Caco-2 (cell line): ENCODE results near the gene FRZB. TPM values are rescaled to one million over a fixed set of nuclear protein-coding genes. Genes with fewer than 3 reads are reported as not detected.
A peak's percentile ranks its signal among the peaks of the same experiment; 100 is the strongest.

Experiments used
- BruUV-seq: library from RNA; stranded (reverse); fragments of 400-500 nt; replicated peaks from 2 replicates; lab custom pipeline; 2021; lab: Mats Ljungman, UMichigan
- CTCF ChIA-PET: fragments of 300-600 bp; sonication (Branson Sonifier 250); formaldehyde crosslinking; loops from one replicate; lab custom pipeline; 2022; ENCODE audit warnings: antibody characterized with exemption; lab: Charles Lee
- POLR2A ChIA-PET: fragments of 300-600 bp; sonication (Branson Sonifier 250); formaldehyde crosslinking; loops from one replicate; lab custom pipeline; 2022; ENCODE audit warnings: antibody characterized with exemption; lab: Charles Lee
- DNase-seq, 2 experiments: peaks; one replicate each; pipeline versions ENCODE4 v3.0.0 to v3.0.0-alpha.2; 2020 to 2022
- H3K27me3 ChIP-seq: replicated peaks from 2 replicates; pipeline ENCODE4 v1.6.0; 2011; ENCODE audit warnings: low read length; ENCODE audit not compliant: control insufficient read depth, insufficient read depth
- H3K36me3 ChIP-seq: 2 replicates; pipeline ENCODE4 v1.5.1; 2011; ENCODE audit warnings: low read length; ENCODE audit not compliant: control insufficient read depth, insufficient read depth
- H3K4me1 ChIP-seq: fragments of 250-450 bp; sonication (Bioruptor Pico); 2 replicates; pipeline ENCODE4 v1.5.1; 2020; ENCODE audit warnings: mild to moderate bottlenecking
- H3K4me3 ChIP-seq: 2 replicates; pipeline ENCODE4 v1.5.1; 2011; ENCODE audit warnings: low read depth, mild to moderate bottlenecking, control low read depth, low read length
- H3K9me3 ChIP-seq: fragments of 250-450 bp; sonication (Bioruptor Pico); 2 replicates; pipeline ENCODE4 v1.5.1; 2020; ENCODE audit warnings: mild to moderate bottlenecking, moderate library complexity
- H3K27ac Mint-ChIP-seq: one replicate; pipeline ENCODE4 v1.8.0; 2022; ENCODE audit warnings: mixed read lengths; ENCODE audit not compliant: unreplicated experiment
- H3K27me3 Mint-ChIP-seq: one replicate; pipeline ENCODE4 v1.8.0; 2022; ENCODE audit warnings: mixed read lengths; ENCODE audit not compliant: insufficient read depth, unreplicated experiment
- H3K36me3 Mint-ChIP-seq: one replicate; pipeline ENCODE4 v1.8.0; 2022; ENCODE audit warnings: mild to moderate bottlenecking, mixed read lengths; ENCODE audit not compliant: insufficient read depth, unreplicated experiment
- H3K4me1 Mint-ChIP-seq: one replicate; pipeline ENCODE4 v1.8.0; 2022; ENCODE audit warnings: low read depth, mixed read lengths; ENCODE audit not compliant: unreplicated experiment
- H3K4me3 Mint-ChIP-seq: one replicate; pipeline ENCODE4 v1.8.0; 2022; ENCODE audit warnings: mild to moderate bottlenecking, moderate library complexity, mixed read lengths; ENCODE audit not compliant: unreplicated experiment
- H3K9me3 Mint-ChIP-seq: one replicate; pipeline ENCODE4 v1.8.0; 2022; ENCODE audit warnings: mixed read lengths; ENCODE audit not compliant: unreplicated experiment
- CTCF ChIP-seq, 2 experiments: fragments of 200-600 bp in 1 of 2; IDR thresholded peaks; 1 replicate in 1 of 2; 2 replicates in 1 of 2; pipeline versions ENCODE4 v1.5.1 to v1.8.0; 2011 to 2022; ENCODE audit warnings: antibody characterized with exemption in 1 of 2, control low read depth in 1 of 2, inconsistent platforms in 1 of 2, low read depth in 1 of 2, low read length in 1 of 2, mild to moderate bottlenecking in 1 of 2, moderate library complexity in 1 of 2; ENCODE audit not compliant: insufficient read depth in 1 of 2, severe bottlenecking in 1 of 2, unreplicated experiment in 1 of 2
- intact Hi-C: fragments of 100-400 bp; cut with micrococcal nuclease; formaldehyde crosslinking; loops from one replicate; pipeline ENCODE4 v1.10.0; 2022; ENCODE audit not compliant: unreplicated experiment
- total RNA-seq: library from RNA; stranded (reverse); gene quantifications from 2 replicates; pipeline ENCODE4 v1.2.3, GENCODE V29; 2022

Gene FRZB
- total RNA-seq, 1 experiment from 2014 or later = not detected

- Histone ChIP-seq H3K9me3 (0 out of 2 replicates have a peak, but pooled peaks cover 7% of the 10 kb centered on the region), H3K27me3 (no peaks in the 10 kb centered on the region), H3K36me3 (no peaks in the 10 kb centered on the region), H3K4me1 (peaks cover 26% of the 10 kb centered on the region), H3K4me3 (no peak overlapping the region)
- peak overlapping the region; percentile 85 for H3K27ac Mint-ChIP-seq
- peaks cover 22% of the 10 kb centered on the region for H3K4me1 Mint-ChIP-seq
- no peak for TF ChIP-seq CTCF (IDR thresholded peaks at IDR 0.05; ENCODE audit: insufficient read depth in 1 of 2, low read depth in 1 of 2, low read length in 1 of 2, severe bottlenecking in 1 of 2, unreplicated experiment in 1 of 2)
- ChIA-PET CTCF (interaction anchor here (0.6 kb wide), 1 partner anchor 24 kb away, joined by 6 read pairs; no protein-coding TSS in a partner anchor), POLR2A (interaction anchor here (0.5 kb wide), 1 partner anchor 1478 kb away, joined by 4 read pairs; no protein-coding TSS in a partner anchor)
- H3K4me3 Mint-ChIP-seq = no peak overlapping the region
- no TSS peak for BruUV-seq
- peaks cover 5% of the 10 kb centered on the region for H3K9me3 Mint-ChIP-seq
- H3K36me3 Mint-ChIP-seq = no peaks in the 10 kb centered on the region
- no peak for DNase-seq
- no peaks in the 10 kb centered on the region for H3K27me3 Mint-ChIP-seq
- intact Hi-C loops = loop anchor here (1.0 kb wide), 1 partner anchor 9 kb away; no protein-coding TSS in a partner anchor
These were observed 25.2 kb upstream of the FRZB start for GRCh38 chr2:182891611-182892010.

DNA sequence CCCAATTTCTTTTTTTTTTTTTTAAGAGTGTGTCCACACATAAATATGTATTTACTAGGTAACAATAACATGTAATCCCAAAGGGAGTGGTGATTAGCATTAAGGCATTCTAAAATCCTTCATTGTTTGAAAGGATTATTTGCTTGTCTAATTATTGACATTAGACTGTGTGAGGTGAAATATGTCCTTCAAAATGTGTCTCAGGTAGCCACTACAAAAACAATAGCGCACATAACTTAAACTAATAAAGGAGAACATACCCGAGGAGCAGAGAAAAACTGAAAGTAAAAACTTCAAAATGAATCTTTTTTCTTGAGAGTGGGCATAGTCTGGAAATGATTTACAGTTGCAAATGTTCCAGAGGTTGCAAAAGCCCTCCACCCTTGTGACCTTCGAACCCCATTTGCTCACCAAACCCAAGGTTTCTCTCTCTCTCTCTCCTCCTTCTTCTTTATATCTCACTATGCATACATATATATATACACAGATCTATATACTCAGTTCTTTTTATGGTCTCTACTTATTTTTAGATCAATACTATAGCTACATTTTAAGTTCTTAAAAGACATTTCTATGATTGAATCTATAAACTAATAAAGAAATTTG lies 24.4 kb upstream of the FRZB start:
- Histone ChIP-seq H3K9me3 (0 out of 2 replicates have a peak, but pooled peaks cover 7% of the 10 kb centered on the region), H3K36me3 (no peaks in the 10 kb centered on the region), H3K4me1 (peaks cover 26% of the 10 kb centered on the region), H3K27me3 (no peaks in the 10 kb centered on the region), H3K4me3 (peak overlapping the region; percentile 16; the same call in 1 of the 2 replicates)
- no TSS peak for BruUV-seq
- CTCF ChIA-PET = no interaction called here
- POLR2A ChIA-PET = no interaction called here
- no peaks in the 10 kb centered on the region for H3K27me3 Mint-ChIP-seq
- peak overlapping the region; percentile 65 for H3K4me3 Mint-ChIP-seq
- no peaks in the 10 kb centered on the region for H3K36me3 Mint-ChIP-seq
- peak; percentile 61 to 67 for DNase-seq
- peaks cover 22% of the 10 kb centered on the region for H3K4me1 Mint-ChIP-seq
- TF ChIP-seq CTCF (IDR thresholded peaks at IDR 0.05; ENCODE audit: insufficient read depth in 1 of 2, low read depth in 1 of 2, low read length in 1 of 2, severe bottlenecking in 1 of 2, unreplicated experiment in 1 of 2) = no peak
- intact Hi-C loops = loop anchor here (1.0 kb wide), 1 partner anchor 9 kb away; no protein-coding TSS in a partner anchor
- peak overlapping the region; percentile 85 for H3K27ac Mint-ChIP-seq
- H3K9me3 Mint-ChIP-seq = no peaks in the 10 kb centered on the region

GRCh38 chr2:182890305-182890704 lies 23.9 kb upstream of the FRZB start:
- H3K27me3 ChIP-seq = no peaks in the 10 kb centered on the region
- H3K9me3 ChIP-seq = 0 out of 2 replicates have a peak, but pooled peaks cover 7% of the 10 kb centered on the region
- no peak for TF ChIP-seq CTCF (IDR thresholded peaks at IDR 0.05; ENCODE audit: insufficient read depth in 1 of 2, low read depth in 1 of 2, low read length in 1 of 2, severe bottlenecking in 1 of 2, unreplicated experiment in 1 of 2)
- CTCF ChIA-PET = no interaction called here
- POLR2A ChIA-PET = no interaction called here
- DNase-seq = no peak
- no peak overlapping the region for H3K4me3 ChIP-seq
- no peaks in the 10 kb centered on the region for H3K27me3 Mint-ChIP-seq
- no peaks in the 10 kb centered on the region for H3K36me3 Mint-ChIP-seq
- H3K4me3 Mint-ChIP-seq = peak overlapping the region; percentile 65
- H3K4me1 Mint-ChIP-seq = peaks cover 22% of the 10 kb centered on the region
- no TSS peak for BruUV-seq
- intact Hi-C loops = no loop called here
- no peaks in the 10 kb centered on the region for H3K9me3 Mint-ChIP-seq
- H3K36me3 ChIP-seq = no peaks in the 10 kb centered on the region
- H3K4me1 ChIP-seq = peaks cover 26% of the 10 kb centered on the region
- peak overlapping the region; percentile 85 for H3K27ac Mint-ChIP-seq
